Measurements from ENCODE around the gene HABP4. TPM values are rescaled to one million over a fixed set of nuclear protein-coding genes. Genes with fewer than 3 reads are reported as not detected.

Gene HABP4
- total and polyA plus RNA-seq, 10 donors: 6.3 to 10.6 (median 7.7) TPM

- 75 to 88% (median 83%) methylated on average over 2 of the region's 2 CpGs for WGBS, 5 donors
- no peak for TF ChIP-seq POLR2AphosphoS5 (IDR thresholded peaks at IDR 0.05)
- TF ChIP-seq CTCF (IDR thresholded peaks at IDR 0.05 in 8 of 11, conservative IDR thresholded peaks at IDR 0.05 in 3 of 11): no peak
- no peak for TF ChIP-seq POLR2A (IDR thresholded peaks at IDR 0.05)
Measured at GRCh38 chr9:96453625-96454024, 3.7 kb downstream of the HABP4 start.

GRCh38 chr9:96457266-96457665, 7.3 kb downstream of the HABP4 start:
- TF ChIP-seq POLR2AphosphoS5 (IDR thresholded peaks at IDR 0.05) (no peak), CTCF (IDR thresholded peaks at IDR 0.05 in 8 of 11, conservative IDR thresholded peaks at IDR 0.05 in 3 of 11) (no peak), POLR2A (IDR thresholded peaks at IDR 0.05) (no peak)

More at GRCh38 chr9:96453625-96454024, 3.7 kb downstream of the HABP4 start:
- Histone ChIP-seq H3K4me3 (no peak overlapping the region), H3K9me3 (no peaks in the 10 kb centered on the region), H3K27ac (no peak overlapping the region), H3K36me3 (peaks cover 0 to 7% (median 0%) of the 10 kb centered on the region in 6 donors), H3K4me1 (peaks cover 0 to 33% (median 20%) of the 10 kb centered on the region in 6 donors), H3K27me3 (replicated peaks in 1 of 7) (peaks cover 0 to 23% (median 0%) of the 10 kb centered on the region in 7 donors)
- DNase-seq: no peak
- intact Hi-C loops (cut with DNase I; ENCODE audit: low total_unique reads): loop anchor here (5.0 kb wide), 1 partner anchor 114 kb away; no protein-coding TSS in a partner anchor

GRCh38 chr9:96458226-96458625, 8.3 kb downstream of the HABP4 start:
- TF ChIP-seq POLR2AphosphoS5 (IDR thresholded peaks at IDR 0.05) (no peak), CTCF (IDR thresholded peaks at IDR 0.05 in 8 of 11, conservative IDR thresholded peaks at IDR 0.05 in 3 of 11) (no peak), POLR2A (IDR thresholded peaks at IDR 0.05) (no peak)
- Histone ChIP-seq H3K27me3 (replicated peaks in 1 of 7) (no peaks in the 10 kb centered on the region), H3K4me3 (no peak overlapping the region), H3K9me3 (no peaks in the 10 kb centered on the region), H3K27ac (no peak overlapping the region), H3K4me1 (peaks cover 0 to 4% (median 0%) of the 10 kb centered on the region in 6 donors), H3K36me3 (peaks cover 0 to 23% (median 0%) of the 10 kb centered on the region in 6 donors)
- 91 to 95% (median 92%) methylated on average over 8 of the region's 8 CpGs for WGBS, 5 donors
- intact Hi-C loops (cut with DNase I; ENCODE audit: low total_unique reads): no loop called here
- DNase-seq: no peak

More at GRCh38 chr9:96457266-96457665, 7.3 kb downstream of the HABP4 start:
- peaks cover 0 to 23% (median 0%) of the 10 kb centered on the region in 6 donors for H3K36me3 ChIP-seq
- H3K27ac ChIP-seq: no peak overlapping the region
- H3K4me3 ChIP-seq: no peak overlapping the region
- 83 to 95% (median 89%) methylated on average over 4 of the region's 4 CpGs for WGBS, 5 donors
- DNase-seq: no peak
- intact Hi-C loops (cut with DNase I; ENCODE audit: low total_unique reads): no loop called here
- H3K9me3 ChIP-seq: no peaks in the 10 kb centered on the region
- no peaks in the 10 kb centered on the region for H3K27me3 ChIP-seq (replicated peaks in 1 of 7)
- H3K4me1 ChIP-seq: peaks cover 0 to 10% (median under 1%) of the 10 kb centered on the region in 6 donors

- Histone ChIP-seq H3K36me3 (peaks cover 0 to 23% (median 0%) of the 10 kb centered on the region in 6 donors), H3K27me3 (replicated peaks in 1 of 7) (no peaks in the 10 kb centered on the region), H3K27ac (no peak overlapping the region), H3K4me3 (no peak overlapping the region), H3K9me3 (no peaks in the 10 kb centered on the region), H3K4me1 (no peaks in the 10 kb centered on the region)
- TF ChIP-seq CTCF (IDR thresholded peaks at IDR 0.05 in 8 of 11, conservative IDR thresholded peaks at IDR 0.05 in 3 of 11) (no peak), POLR2AphosphoS5 (IDR thresholded peaks at IDR 0.05) (no peak), POLR2A (IDR thresholded peaks at IDR 0.05) (no peak)
- no peak for DNase-seq
- WGBS, 5 donors: 96 to 99% (median 97%) methylated on average over 7 of the region's 7 CpGs
- intact Hi-C loops (cut with DNase I; ENCODE audit: low total_unique reads): no loop called here
Measured at GRCh38 chr9:96459268-96460007, 9.5 kb downstream of the HABP4 start.

Measured in spleen (tissue), 11 donors.